Tibial nerve (tissue), 4 donors: ENCODE data around the gene CTNNA3. TPM values are rescaled to one million over a fixed set of nuclear protein-coding genes. Genes with fewer than 3 reads are reported as not detected.
A peak's percentile ranks its signal among the peaks of the same experiment; 100 is the strongest.

Experiments
- DNase-seq, 2 donors: peaks; one replicate each; pipeline ENCODE4 v3.0.0-alpha.2; 2019; ENCODE audit warnings: low spot score in 2 of 2
- H3K27ac ChIP-seq, 4 donors: fragments of 200-600 bp; sonication (generic) in 3 of 4; one replicate each; pipeline ENCODE4 v1.5.1; 2017 to 2019; ENCODE audit warnings: mild to moderate bottlenecking in 1 of 4
- H3K27me3 ChIP-seq, 2 donors: fragments of 200-600 bp; sonication (generic) in 1 of 2; one replicate each; pipeline versions ENCODE4 v1.5.1 to v1.6.0; 2017 to 2019
- H3K36me3 ChIP-seq, 3 donors: fragments of 200-600 bp; sonication (generic); one replicate each; pipeline ENCODE4 v1.5.1; 2018 to 2019
- H3K4me1 ChIP-seq, 4 donors: fragments of 200-600 bp; sonication (generic) in 3 of 4; one replicate each; pipeline ENCODE4 v1.5.1; 2017 to 2019
- H3K4me3 ChIP-seq, 4 donors: fragments of 200-600 bp; sonication (generic) in 3 of 4; one replicate each; pipeline ENCODE4 v1.5.1; 2017 to 2019; ENCODE audit warnings: mild to moderate bottlenecking in 1 of 4, moderate library complexity in 1 of 4
- H3K9me3 ChIP-seq, 4 donors: fragments of 200-600 bp; sonication (generic) in 3 of 4; one replicate each; pipeline ENCODE4 v1.5.1; 2017 to 2019
- EP300 ChIP-seq, 2 donors: sonication (generic); formaldehyde crosslinking; IDR thresholded peaks; one replicate each; pipeline ENCODE4 v1.6.1; 2017; ENCODE audit warnings: antibody characterized with exemption in 2 of 2, mild to moderate bottlenecking in 1 of 2
- POLR2A ChIP-seq, 2 donors: fragments of 450-650 bp; IDR thresholded peaks; one replicate each; pipeline ENCODE4 v1.6.1; 2017; ENCODE audit warnings: antibody characterized with exemption in 2 of 2, mild to moderate bottlenecking in 2 of 2, moderate library complexity in 2 of 2
- WGBS, 2 donors: methylation state at CpG; one replicate each; pipeline ENCODE4 v1.1.5; 2018; 5-methylcytosine and 5-hydroxymethylcytosine counted together
- total RNA-seq, 4 donors: library from RNA; depleted of rRNA; stranded (reverse); fragments of >200 nt; gene quantifications; one replicate each; pipeline ENCODE4 v1.1.0, GENCODE V29; 2016
- TF ChIP-seq, protein P1 (sequence below), 5 experiments: fragments of 200-600 bp in 3 of 5; fragments of 450-650 bp in 2 of 5; sonication (generic) in 3 of 5; IDR thresholded peaks; one replicate each; pipeline ENCODE4 v1.5.1; 2016 to 2019; ENCODE audit warnings: antibody characterized with exemption in 5 of 5, mild to moderate bottlenecking in 3 of 5, moderate library complexity in 2 of 5

The CTNNA3 gene
- total RNA-seq, 4 donors from 2014 or later = 15.9 to 36.1 (median 23.1) TPM

DNA sequence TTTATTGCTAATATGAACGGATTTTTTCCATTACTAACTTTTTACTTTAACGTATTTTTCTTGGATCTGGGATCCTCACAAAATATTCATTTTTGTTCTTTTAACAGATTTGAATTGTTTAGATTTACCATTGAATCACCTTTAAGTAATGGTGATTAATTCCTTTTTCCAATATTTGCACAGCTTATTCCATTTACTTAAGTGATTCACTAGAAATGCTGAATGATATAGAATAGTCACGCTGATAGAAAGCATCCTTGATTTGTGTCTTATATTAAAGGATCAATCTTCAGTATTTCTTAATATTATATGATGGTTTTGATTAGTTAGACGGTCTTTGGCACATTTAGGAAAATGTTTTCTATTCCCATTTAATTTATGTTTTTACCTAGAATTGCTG, 886.6 kb downstream of the CTNNA3 start:
- no peak for DNase-seq
- Histone ChIP-seq H3K4me3 (no peak overlapping the region), H3K27ac (no peak overlapping the region), H3K27me3 (no peaks in the 10 kb centered on the region), H3K9me3 (no peaks in the 10 kb centered on the region), H3K36me3 (no peaks in the 10 kb centered on the region), H3K4me1 (no peaks in the 10 kb centered on the region)
- 93 to 94% methylated on average over 4 of the region's 4 CpGs for WGBS, 2 donors
- TF ChIP-seq, protein P1, sequence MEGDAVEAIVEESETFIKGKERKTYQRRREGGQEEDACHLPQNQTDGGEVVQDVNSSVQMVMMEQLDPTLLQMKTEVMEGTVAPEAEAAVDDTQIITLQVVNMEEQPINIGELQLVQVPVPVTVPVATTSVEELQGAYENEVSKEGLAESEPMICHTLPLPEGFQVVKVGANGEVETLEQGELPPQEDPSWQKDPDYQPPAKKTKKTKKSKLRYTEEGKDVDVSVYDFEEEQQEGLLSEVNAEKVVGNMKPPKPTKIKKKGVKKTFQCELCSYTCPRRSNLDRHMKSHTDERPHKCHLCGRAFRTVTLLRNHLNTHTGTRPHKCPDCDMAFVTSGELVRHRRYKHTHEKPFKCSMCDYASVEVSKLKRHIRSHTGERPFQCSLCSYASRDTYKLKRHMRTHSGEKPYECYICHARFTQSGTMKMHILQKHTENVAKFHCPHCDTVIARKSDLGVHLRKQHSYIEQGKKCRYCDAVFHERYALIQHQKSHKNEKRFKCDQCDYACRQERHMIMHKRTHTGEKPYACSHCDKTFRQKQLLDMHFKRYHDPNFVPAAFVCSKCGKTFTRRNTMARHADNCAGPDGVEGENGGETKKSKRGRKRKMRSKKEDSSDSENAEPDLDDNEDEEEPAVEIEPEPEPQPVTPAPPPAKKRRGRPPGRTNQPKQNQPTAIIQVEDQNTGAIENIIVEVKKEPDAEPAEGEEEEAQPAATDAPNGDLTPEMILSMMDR (IDR thresholded peaks at IDR 0.05) = no peak
- TF ChIP-seq EP300 (IDR thresholded peaks at IDR 0.05) = no peak
- no peak for TF ChIP-seq POLR2A (IDR thresholded peaks at IDR 0.05)

DNA sequence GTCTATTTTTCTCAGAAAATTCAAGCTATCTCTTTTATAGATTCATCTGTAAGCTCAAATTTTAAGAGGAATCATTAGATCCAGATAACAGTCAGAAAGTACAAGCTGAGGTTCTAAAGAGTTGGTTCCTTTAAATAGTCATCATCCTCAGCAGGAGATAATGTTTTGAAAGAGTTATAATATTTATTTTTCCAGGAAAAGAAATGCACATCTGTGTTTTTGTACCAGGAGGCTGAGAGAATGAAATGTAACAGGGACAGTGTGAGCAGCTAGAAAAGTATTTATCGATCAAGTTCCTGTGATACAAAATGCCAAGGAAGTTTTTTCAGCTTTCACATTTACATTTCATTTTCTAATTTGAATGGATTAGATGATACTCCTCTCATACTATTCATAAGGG, 890.4 kb downstream of the CTNNA3 start:
- no peak overlapping the region for H3K27ac ChIP-seq
- WGBS, 2 donors = 48 to 50% methylated on average over 1 of the region's 1 CpG
- no peaks in the 10 kb centered on the region for H3K9me3 ChIP-seq
- no peaks in the 10 kb centered on the region for H3K27me3 ChIP-seq
- H3K36me3 ChIP-seq = no peaks in the 10 kb centered on the region
- no peaks in the 10 kb centered on the region for H3K4me1 ChIP-seq
- no peak overlapping the region for H3K4me3 ChIP-seq
- no peak for DNase-seq
- TF ChIP-seq EP300 (IDR thresholded peaks at IDR 0.05) (no peak), POLR2A (IDR thresholded peaks at IDR 0.05) (no peak)
- TF ChIP-seq, protein P1 (IDR thresholded peaks at IDR 0.05) = no peak

DNA sequence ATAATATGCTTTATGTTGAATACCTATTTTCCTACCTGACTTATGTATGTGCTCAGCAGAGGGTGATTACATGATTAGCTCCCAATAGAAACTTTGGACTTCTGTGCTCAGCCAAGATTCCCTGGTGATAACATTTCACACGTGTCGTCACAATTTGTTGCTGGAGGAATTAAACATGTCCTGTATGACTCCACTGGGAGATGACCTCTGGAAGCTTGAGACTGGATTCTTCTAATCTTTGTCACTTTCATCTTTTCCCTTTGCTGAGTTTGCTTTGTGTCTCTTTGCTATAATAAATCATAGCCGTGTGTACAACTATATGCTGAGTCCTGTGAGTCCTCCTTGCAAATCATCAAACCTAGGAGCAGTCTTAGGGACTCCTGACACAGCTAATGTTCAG, 891.0 kb downstream of the CTNNA3 start:
- Histone ChIP-seq H3K27ac (no peak overlapping the region), H3K36me3 (no peaks in the 10 kb centered on the region), H3K9me3 (no peaks in the 10 kb centered on the region), H3K4me1 (no peaks in the 10 kb centered on the region), H3K27me3 (no peaks in the 10 kb centered on the region), H3K4me3 (no peak overlapping the region)
- 44 to 45% methylated on average over 3 of the region's 3 CpGs for WGBS, 2 donors
- TF ChIP-seq EP300 (IDR thresholded peaks at IDR 0.05) (no peak), POLR2A (IDR thresholded peaks at IDR 0.05) (no peak)
- TF ChIP-seq, protein P1 (IDR thresholded peaks at IDR 0.05) = no peak
- no peak for DNase-seq

DNA sequence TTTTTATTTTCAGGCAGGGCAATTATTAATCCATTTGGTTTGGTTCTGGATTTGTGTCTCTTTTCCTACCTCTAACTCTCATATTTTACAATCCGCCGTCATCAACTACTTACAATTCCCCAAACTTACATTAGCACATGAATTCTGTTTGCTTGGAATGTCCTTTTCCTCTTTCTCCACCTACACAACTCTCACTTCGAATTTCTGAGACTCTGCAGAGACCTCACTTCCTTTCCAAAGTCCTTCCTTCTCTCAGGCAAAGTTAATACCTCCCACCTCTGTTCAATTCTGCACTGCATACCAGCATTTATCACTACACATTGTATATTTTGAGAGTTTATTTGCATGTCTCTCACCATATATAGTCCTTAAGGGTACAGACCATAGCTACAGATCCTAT, 892.8 kb downstream of the CTNNA3 start:
- H3K9me3 ChIP-seq = no peaks in the 10 kb centered on the region
- no peak for DNase-seq
- no peaks in the 10 kb centered on the region for H3K36me3 ChIP-seq
- TF ChIP-seq POLR2A (IDR thresholded peaks at IDR 0.05) (no peak), EP300 (IDR thresholded peaks at IDR 0.05) (no peak)
- TF ChIP-seq, protein P1 (IDR thresholded peaks at IDR 0.05) = no peak
- 50 to 52% methylated on average over 3 of the region's 3 CpGs for WGBS, 2 donors
- no peak overlapping the region for H3K4me3 ChIP-seq
- no peak overlapping the region for H3K27ac ChIP-seq
- no peaks in the 10 kb centered on the region for H3K4me1 ChIP-seq
- no peaks in the 10 kb centered on the region for H3K27me3 ChIP-seq

DNA sequence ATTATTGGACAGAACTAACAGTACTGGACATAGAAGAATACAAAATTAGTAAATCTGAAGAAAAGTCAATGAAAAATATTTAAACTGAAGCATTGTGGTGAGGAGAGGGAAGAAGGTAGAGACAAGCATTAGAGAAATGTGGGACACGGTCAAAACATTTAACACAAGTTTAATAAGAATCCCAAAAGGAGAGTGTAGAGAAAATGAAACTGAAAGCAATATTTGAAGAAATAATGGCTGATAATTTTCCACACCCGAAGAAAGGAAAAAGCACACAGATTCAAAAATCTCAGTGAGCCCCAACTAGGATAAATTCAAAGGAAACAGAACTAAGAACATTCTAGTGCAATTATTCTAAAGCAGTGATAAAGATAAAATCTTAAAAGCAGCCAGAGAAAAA, 896.5 kb downstream of the CTNNA3 start:
- no peak overlapping the region for H3K27ac ChIP-seq
- TF ChIP-seq POLR2A (IDR thresholded peaks at IDR 0.05) (no peak), EP300 (IDR thresholded peaks at IDR 0.05) (no peak)
- TF ChIP-seq, protein P1 (IDR thresholded peaks at IDR 0.05) = no peak
- no peaks in the 10 kb centered on the region for H3K9me3 ChIP-seq
- H3K27me3 ChIP-seq = no peaks in the 10 kb centered on the region
- DNase-seq = no peak
- H3K4me1 ChIP-seq = no peaks in the 10 kb centered on the region
- H3K4me3 ChIP-seq = peak overlapping the region in 3 of 4 donors; percentile 0 to 33 (median 24)
- H3K36me3 ChIP-seq = no peaks in the 10 kb centered on the region
- WGBS, 2 donors = 28 to 38% methylated on average over 2 of the region's 2 CpGs
